ENCODE measurements around the gene JMJD1C.

- TF ChIP-seq ZNF623 (tag by site-specific recombination; IDR thresholded peaks at IDR 0.05): no peak
- TF ChIP-seq, protein P1, sequence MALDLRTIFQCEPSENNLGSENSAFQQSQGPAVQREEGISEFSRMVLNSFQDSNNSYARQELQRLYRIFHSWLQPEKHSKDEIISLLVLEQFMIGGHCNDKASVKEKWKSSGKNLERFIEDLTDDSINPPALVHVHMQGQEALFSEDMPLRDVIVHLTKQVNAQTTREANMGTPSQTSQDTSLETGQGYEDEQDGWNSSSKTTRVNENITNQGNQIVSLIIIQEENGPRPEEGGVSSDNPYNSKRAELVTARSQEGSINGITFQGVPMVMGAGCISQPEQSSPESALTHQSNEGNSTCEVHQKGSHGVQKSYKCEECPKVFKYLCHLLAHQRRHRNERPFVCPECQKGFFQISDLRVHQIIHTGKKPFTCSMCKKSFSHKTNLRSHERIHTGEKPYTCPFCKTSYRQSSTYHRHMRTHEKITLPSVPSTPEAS (tag by site-specific recombination; IDR thresholded peaks at IDR 0.05): no peak
- no peak for TF ChIP-seq CTCF (tag by site-specific recombination; IDR thresholded peaks at IDR 0.05)
These were observed 27.0 kb downstream of the JMJD1C start for GRCh38 chr10:63438506-63439498.

All from HEK293 (cell line).